GM19455 (cell line): ENCODE results near the gene CYTH4.
"Not testable (repeated sequence)": the region's sequence is repeated elsewhere in the genome, so short reads cannot be mapped to it uniquely, and the experiment has no call there.

ENCODE experiments used
- ATAC-seq: cut with Tn5 transposase; IDR thresholded peaks from one replicate; pipeline ENCODE4 v1.9.1; 2021; ENCODE audit not compliant: unreplicated experiment

CYTH4 gene, protein sequence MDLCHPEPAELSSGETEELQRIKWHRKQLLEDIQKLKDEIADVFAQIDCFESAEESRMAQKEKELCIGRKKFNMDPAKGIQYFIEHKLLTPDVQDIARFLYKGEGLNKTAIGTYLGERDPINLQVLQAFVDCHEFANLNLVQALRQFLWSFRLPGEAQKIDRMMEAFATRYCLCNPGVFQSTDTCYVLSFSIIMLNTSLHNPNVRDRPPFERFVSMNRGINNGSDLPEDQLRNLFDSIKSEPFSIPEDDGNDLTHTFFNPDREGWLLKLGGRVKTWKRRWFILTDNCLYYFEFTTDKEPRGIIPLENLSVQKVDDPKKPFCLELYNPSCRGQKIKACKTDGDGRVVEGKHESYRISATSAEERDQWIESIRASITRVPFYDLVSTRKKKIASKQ

GRCh38 chr22:37282385-37282677 lies at the start of gene CYTH4:
TSS of gene CYTH4 (plus strand) at chr22:37282508. CDS start at chr22:37282570, 62 bp downstream.
- ATAC-seq: peak; percentile 57

- not testable (repeated sequence) for ATAC-seq
These were observed 48.9 kb upstream of the CYTH4 start for GRCh38 chr22:37233371-37233750.

- no peak for ATAC-seq
These were observed 48.3 kb upstream of the CYTH4 start for GRCh38 chr22:37233751-37234631.

DNA sequence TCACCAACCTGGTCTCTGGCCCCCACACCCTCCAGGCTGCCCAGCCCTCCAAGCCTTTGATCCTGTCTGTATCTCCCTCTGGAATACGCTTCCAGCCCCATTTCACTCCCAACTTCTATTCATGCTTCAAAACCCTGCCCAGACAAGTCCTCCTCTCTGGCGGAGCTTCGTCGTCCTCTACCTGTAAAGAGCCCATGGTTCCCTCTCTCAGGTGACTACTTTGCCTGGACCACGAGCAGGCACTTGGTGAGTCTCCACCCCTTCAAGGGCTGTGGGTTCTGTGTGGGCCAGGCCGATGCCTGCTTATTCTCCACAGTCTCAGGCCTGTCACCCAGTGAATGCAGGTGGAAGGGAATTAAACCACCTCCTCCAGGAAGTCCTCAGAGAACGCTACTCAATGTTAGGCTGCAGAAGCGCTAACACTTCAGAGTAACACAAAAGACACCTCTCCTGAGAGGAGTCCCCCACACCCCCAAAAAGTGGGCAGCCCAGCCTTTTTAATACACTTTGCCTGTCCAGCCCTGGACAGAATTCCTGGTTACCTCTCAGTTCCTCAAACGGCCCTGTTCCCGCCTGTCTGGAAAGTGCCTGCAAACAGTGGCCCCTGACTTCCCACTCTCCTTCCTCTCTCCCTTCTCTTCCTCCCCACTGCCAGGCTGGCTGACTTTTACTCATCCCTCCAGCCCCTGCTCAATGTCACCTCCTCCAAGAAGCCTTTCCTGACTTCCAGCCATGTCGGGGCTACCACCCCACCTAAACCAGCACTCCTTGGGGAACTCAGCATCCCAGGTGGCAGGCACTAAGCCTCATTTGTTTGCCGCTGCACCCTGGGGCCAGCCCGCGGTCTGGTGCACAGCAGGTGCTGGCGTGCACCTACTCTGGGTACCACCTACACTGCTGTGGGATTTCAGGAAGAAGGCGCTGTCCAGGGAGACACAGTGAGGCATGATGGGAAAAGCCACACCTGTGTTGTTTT lies 47.3 kb upstream of the CYTH4 start:
- no peak for ATAC-seq

DNA sequence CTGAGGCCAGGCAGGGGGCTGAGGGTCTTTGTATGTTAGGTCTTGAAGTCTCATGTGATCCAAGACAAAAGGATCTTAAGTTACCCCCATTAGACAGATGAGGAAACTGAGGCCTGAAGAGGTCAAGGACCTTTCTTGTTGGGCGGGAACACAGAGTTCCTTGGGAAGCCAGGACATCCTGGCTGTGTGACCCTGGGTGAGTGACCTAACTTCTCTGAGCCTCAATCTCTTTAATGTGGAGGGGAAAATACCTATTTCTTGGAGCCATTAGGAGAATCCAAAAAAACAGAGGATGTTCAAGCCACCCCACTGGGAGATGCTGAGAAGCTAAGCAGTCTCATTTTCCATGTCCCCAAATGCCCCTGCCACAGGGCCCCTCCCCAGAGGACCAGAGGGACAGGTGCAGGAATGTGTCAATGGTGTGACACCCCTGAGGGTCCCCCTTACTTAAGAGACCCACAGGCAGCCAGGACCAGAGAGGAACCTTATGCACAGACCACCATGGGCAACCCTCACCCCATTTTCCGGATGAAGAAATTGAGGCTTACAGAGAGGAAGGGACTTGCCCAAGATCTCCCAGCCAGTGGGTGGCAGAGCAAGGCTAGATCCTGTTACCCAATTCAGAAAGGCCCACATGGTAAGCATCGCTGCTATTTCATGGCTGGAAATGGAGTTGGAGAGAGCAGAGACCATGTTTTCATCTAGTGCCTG lies 46.3 kb upstream of the CYTH4 start:
- no peak for ATAC-seq

DNA sequence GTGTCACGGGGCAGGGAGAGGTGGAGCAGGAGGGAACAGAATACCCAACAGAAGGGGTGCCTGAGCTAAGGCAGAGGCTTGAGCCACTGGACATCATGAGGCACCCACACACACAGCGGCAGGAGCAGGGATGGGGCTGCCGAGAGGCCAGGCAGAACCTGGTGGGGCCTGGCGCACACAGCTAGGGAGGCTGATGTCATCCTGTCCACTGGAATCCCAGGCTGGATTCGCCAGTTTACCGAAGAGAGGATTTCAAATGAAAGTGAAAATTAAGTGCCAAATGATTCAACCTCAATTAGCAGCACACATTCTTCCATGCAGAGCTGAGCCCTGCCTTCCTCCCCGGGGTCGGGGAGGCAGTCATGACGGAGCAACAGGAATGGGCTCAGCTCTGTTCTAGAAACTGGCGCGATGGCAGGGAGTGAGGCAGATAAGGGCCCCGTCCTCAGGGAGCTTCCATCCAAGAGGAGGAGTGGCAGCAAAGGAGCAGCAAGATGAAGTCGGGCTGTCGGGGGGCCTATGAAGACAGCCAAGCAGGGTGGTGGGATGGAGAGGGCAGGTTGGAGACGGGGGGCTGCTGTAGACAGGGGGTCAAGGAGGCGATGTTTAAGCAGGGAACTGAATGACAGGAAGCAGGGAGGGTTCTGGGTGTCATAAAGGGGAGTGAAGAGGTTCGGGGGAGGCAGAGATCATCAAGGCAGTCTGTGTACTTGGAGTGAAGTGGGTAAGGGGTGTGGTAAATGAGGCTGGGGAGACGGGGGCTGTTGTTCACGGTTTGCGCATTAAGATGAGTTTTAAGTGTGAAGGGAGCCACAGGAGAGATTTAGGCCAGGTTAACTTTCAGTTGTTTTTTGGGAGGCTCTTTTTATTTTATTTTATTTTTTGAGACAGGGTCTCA lies 44.7 kb upstream of the CYTH4 start:
- ATAC-seq: no peak

DNA sequence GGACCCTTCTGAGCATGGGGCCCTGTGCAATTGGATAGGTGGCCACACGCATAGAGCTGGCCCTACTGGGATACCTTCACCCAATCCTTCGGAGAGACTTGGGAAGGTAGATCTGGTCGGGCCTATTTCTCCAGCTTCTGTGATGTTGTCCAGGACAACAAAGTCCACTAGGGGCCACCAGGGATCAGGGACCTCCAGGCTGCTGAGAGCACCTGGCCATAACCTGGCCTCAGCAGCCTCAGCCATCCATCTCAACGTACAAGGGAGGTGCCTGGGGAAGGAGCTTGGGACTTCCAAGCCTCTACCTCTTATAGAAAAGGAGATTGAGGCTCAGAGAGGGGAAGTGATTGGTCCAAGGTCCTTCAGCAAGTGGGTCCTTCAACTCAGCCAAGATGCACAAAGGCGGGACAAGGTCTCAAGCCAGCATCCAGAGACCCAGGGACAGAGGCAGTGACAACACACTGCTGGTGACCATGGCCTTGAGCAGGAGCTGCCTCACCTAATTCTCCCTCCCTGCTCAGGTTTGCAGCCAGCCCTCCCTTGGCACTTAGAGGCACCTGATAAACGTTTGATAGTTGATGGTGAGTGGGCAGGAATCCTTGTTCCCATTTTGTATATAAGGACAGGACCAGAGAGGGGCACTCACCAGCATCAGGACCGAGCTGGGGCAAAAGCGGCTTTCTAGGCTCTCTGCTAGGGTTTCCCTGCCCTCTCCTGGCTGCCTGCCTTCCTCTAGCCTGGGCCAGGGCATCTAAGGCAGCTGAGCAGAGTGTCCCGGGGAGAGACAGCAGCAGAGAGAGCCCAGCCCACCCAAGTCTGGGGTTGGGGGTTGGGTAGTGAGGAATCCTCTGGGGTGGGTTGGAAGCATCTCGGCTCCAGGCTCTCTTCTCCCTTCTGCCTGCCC lies 42.7 kb upstream of the CYTH4 start:
- no peak for ATAC-seq

GRCh38 chr22:37240240-37240940 lies 41.9 kb upstream of the CYTH4 start:
- ATAC-seq: no peak

DNA sequence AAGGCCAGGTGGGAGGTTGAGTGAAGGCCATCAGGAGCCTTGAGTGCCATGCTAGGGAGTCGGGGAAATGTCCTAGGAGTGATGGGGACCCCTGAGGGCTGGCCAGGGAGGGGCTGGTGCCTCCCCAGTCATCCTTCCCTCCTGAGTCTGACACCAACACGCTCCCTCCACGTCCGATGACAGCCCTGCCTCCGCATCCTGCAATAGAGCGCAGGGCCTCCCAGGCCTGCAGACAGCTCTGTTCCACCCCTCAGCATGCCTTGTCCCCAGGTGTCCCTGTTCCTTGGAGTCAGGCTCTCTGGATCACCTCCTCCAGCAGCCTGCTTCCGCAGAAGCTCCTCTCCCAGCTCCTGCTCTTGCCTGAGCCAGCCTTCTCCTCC lies 41.4 kb upstream of the CYTH4 start:
- no peak for ATAC-seq

GRCh38 chr22:37241351-37242142 lies 40.8 kb upstream of the CYTH4 start:
- no peak for ATAC-seq

GRCh38 chr22:37242395-37242918 lies 39.9 kb upstream of the CYTH4 start:
- ATAC-seq: peak; percentile 52

GRCh38 chr22:37243402-37244113 lies 38.8 kb upstream of the CYTH4 start:
- ATAC-seq: peak; percentile 7

- ATAC-seq: peak; percentile 47
These were observed 38.0 kb upstream of the CYTH4 start, which contains the start of gene RAC2 for GRCh38 chr22:37244114-37244921. TSS of gene RAC2 (minus strand) at chr22:37244269. CDS start at chr22:37244148, 121 bp downstream.

DNA sequence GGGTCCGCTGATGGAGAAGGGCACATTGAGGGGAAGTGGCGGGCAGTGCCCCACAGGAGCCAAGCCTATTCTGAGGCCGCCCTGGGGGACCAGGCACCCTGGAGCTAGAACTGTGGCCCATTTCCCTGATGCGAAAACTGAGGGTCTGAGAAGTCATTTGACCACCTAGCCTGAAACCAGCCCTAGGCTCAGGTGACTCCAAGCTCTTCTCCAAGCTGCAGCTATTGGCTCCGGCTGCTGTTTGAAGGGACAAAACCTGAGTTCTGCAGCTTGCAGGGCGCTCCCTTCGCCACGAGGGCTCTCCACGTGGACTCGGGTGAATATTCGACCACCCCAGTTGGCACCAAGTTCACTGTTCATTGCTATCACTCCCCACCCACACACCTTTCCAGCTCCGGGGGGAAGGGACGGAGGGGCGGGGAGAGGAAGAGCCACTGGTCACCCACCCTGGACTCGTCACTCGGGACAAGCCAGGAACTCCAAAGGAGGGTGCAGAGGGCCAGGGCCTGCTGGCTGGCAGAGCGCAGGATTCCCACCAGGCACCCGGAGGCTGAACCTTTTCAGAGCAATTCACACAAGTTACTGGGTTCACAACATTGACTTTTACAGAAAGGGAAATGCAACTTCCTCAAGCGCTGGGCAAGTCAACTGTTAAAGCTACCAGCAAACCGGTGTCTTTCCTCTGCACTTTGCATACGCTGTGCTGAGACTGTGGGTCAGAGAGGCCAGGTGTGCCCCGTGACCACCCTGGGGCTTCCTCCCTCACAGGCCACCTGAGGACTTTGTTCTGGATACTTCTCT lies 37.2 kb upstream of the CYTH4 start:
- peak; percentile 35 for ATAC-seq
